Measurements from ENCODE around the gene FXYD3. TPM values are rescaled to one million over a fixed set of nuclear protein-coding genes. Genes with fewer than 3 reads are reported as not detected.

FXYD3 gene
- polyA plus RNA-seq, 1 donor from 2014 or later: not detected

GRCh38 chr19:35143231-35143715, 27.6 kb downstream of the FXYD3 start, which contains the start of gene FXYD7:
Gene FXYD7 (plus strand): TSS chr19:35143255. CDS start chr19:35143334, 79 bp downstream.
- H3K27me3 ChIP-seq (ENCODE audit: insufficient read depth, low read depth, low read length): peaks cover 18% of the 10 kb centered on the region
- peak within 1 kb of the TSS; percentile 67 for H2AFZ ChIP-seq (ENCODE audit: low read depth, low read length)
- H3K4me2 ChIP-seq (ENCODE audit: low read length): peak within 1 kb of the TSS; percentile 82
- no peak for TF ChIP-seq SMC3 (conservative IDR thresholded peaks at IDR 0.05; ENCODE audit: poor library complexity)
- TF ChIP-seq EP300 (conservative IDR thresholded peaks at IDR 0.05; ENCODE audit: poor library complexity, severe bottlenecking): no peak
- TF ChIP-seq, protein P1, sequence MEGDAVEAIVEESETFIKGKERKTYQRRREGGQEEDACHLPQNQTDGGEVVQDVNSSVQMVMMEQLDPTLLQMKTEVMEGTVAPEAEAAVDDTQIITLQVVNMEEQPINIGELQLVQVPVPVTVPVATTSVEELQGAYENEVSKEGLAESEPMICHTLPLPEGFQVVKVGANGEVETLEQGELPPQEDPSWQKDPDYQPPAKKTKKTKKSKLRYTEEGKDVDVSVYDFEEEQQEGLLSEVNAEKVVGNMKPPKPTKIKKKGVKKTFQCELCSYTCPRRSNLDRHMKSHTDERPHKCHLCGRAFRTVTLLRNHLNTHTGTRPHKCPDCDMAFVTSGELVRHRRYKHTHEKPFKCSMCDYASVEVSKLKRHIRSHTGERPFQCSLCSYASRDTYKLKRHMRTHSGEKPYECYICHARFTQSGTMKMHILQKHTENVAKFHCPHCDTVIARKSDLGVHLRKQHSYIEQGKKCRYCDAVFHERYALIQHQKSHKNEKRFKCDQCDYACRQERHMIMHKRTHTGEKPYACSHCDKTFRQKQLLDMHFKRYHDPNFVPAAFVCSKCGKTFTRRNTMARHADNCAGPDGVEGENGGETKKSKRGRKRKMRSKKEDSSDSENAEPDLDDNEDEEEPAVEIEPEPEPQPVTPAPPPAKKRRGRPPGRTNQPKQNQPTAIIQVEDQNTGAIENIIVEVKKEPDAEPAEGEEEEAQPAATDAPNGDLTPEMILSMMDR (IDR thresholded peaks at IDR 0.05; ENCODE audit: poor library complexity, severe bottlenecking): no peak
- peak; percentile 21 for TF ChIP-seq MXI1 (conservative IDR thresholded peaks at IDR 0.05; ENCODE audit: poor library complexity, severe bottlenecking)
- TF ChIP-seq POLR2AphosphoS5 (IDR thresholded peaks at IDR 0.05): peak; percentile 5
- TF ChIP-seq REST (IDR thresholded peaks at IDR 0.05; ENCODE audit: borderline replicate concordance): peak; percentile 28
- no peak for TF ChIP-seq RAD21 (conservative IDR thresholded peaks at IDR 0.05)
- TF ChIP-seq EZH2 (IDR thresholded peaks at IDR 0.05; ENCODE audit: borderline replicate concordance, insufficient read depth, low read length, poor library complexity, severe bottlenecking): no peak
- peak; percentile 43 for TF ChIP-seq TAF1 (IDR thresholded peaks at IDR 0.05; ENCODE audit: low read depth)
- no peaks in the 10 kb centered on the region for H4K20me1 ChIP-seq (ENCODE audit: insufficient read depth)
- H3K9ac ChIP-seq (ENCODE audit: low read length): peak within 1 kb of the TSS; percentile 81
- H3K79me2 ChIP-seq (replicated peaks; ENCODE audit: insufficient read depth, low read length): no peaks in the 10 kb centered on the region
- peak within 1 kb of the TSS; percentile 68 for H3K27ac ChIP-seq (ENCODE audit: low read length)
- H3F3A ChIP-seq (ENCODE audit: insufficient read depth, low read length, poor library complexity, severe bottlenecking): peaks cover 6% of the 10 kb centered on the region
- no peaks in the 10 kb centered on the region for H3K9me3 ChIP-seq (ENCODE audit: low read length)
- H3K9me2 ChIP-seq (ENCODE audit: insufficient read depth, low read length): no peaks in the 10 kb centered on the region
- no peaks in the 10 kb centered on the region for H3K36me3 ChIP-seq (ENCODE audit: insufficient read depth, low read length)
- H3K4me3 ChIP-seq (ENCODE audit: low read length): peak within 1 kb of the TSS; percentile 93

DNA sequence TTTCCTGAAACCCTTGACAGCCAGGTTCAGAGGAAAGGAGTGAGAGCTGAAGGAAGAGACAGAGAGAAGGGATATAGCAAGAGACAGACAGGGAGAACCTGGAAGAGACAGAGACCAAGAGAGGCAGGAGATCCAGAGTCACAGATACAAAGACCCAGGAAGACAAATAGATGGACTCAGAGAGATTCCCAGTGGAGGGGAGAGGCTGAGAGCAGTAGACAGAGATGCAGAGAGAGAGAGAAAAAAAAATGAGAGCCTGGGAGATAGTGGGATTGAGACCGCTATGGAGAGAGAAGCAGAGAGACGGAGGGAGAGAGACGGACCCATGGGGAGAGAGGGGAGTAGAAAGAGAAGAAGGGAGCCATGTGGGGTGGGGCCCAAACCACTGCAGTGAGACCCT, 28.2 kb downstream of the FXYD3 start:
- H3K27ac ChIP-seq (ENCODE audit: low read length): peak overlapping the region; percentile 68
- no peak for TF ChIP-seq POLR2AphosphoS5 (IDR thresholded peaks at IDR 0.05)
- no peak for TF ChIP-seq REST (IDR thresholded peaks at IDR 0.05; ENCODE audit: borderline replicate concordance)
- TF ChIP-seq EP300 (conservative IDR thresholded peaks at IDR 0.05; ENCODE audit: poor library complexity, severe bottlenecking): no peak
- no peak for TF ChIP-seq MXI1 (conservative IDR thresholded peaks at IDR 0.05; ENCODE audit: poor library complexity, severe bottlenecking)
- no peak for TF ChIP-seq SMC3 (conservative IDR thresholded peaks at IDR 0.05; ENCODE audit: poor library complexity)
- TF ChIP-seq RAD21 (conservative IDR thresholded peaks at IDR 0.05): no peak
- TF ChIP-seq EZH2 (IDR thresholded peaks at IDR 0.05; ENCODE audit: borderline replicate concordance, insufficient read depth, low read length, poor library complexity, severe bottlenecking): no peak
- TF ChIP-seq TAF1 (IDR thresholded peaks at IDR 0.05; ENCODE audit: low read depth): no peak
- TF ChIP-seq, protein P1 (IDR thresholded peaks at IDR 0.05; ENCODE audit: poor library complexity, severe bottlenecking): no peak
- no peaks in the 10 kb centered on the region for H3K9me3 ChIP-seq (ENCODE audit: low read length)
- H3K36me3 ChIP-seq (ENCODE audit: insufficient read depth, low read length): no peaks in the 10 kb centered on the region
- H3F3A ChIP-seq (ENCODE audit: insufficient read depth, low read length, poor library complexity, severe bottlenecking): peaks cover 6% of the 10 kb centered on the region
- H2AFZ ChIP-seq (ENCODE audit: low read depth, low read length): peak overlapping the region; percentile 67
- no peaks in the 10 kb centered on the region for H3K79me2 ChIP-seq (replicated peaks; ENCODE audit: insufficient read depth, low read length)
- peak overlapping the region; percentile 81 for H3K9ac ChIP-seq (ENCODE audit: low read length)
- H3K27me3 ChIP-seq (ENCODE audit: insufficient read depth, low read depth, low read length): peaks cover 18% of the 10 kb centered on the region
- peak overlapping the region; percentile 82 for H3K4me2 ChIP-seq (ENCODE audit: low read length)
- no peaks in the 10 kb centered on the region for H3K9me2 ChIP-seq (ENCODE audit: insufficient read depth, low read length)
- H4K20me1 ChIP-seq (ENCODE audit: insufficient read depth): no peaks in the 10 kb centered on the region
- peak overlapping the region; percentile 93 for H3K4me3 ChIP-seq (ENCODE audit: low read length)
